HG03103 (cell line): Measurements from ENCODE around the gene RFX2.
A peak's percentile ranks its signal among the peaks of the same experiment; 100 is the strongest.
"Not testable (repeated sequence)": the region's sequence is repeated elsewhere in the genome, so short reads cannot be mapped to it uniquely, and the experiment has no call there.

Experiments used
- ATAC-seq: cut with Tn5 transposase; IDR thresholded peaks from one replicate; pipeline ENCODE4 v1.9.1; 2021; ENCODE audit warnings: low read depth; ENCODE audit not compliant: unreplicated experiment

Gene RFX2

DNA sequence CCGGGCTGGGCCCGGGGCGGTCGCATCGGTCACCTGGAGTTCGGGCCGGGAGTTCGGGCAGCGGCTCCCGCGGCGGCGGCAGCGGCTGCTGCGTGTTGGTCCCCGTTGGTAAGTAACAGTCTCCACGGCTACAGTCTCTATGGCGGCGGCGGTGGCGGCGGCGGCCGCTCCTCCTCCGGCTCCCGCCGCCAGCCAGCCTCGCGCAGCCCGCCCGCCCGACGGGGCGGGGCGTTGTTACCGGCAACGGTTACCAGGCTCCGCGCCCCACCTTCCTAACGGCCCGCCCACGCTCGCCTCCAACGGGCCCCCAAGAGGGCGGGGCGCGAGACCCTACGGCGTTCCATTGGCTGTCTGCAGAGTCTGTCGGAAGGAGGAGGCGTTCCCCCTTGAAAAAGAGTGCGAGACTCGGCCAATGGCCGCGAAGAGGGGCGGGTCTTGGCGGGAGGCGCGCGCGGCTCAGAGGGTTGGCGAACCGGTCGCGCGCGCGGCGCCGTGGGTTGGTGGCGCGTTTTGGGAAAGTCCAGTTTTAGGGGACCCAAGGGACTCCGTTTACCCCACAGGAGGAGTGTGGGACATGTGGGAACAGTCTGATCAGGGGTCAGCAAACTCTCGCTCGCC is at the start of gene RFX2:
Gene RFX2, minus strand, starts transcription at position 141 of the 618 bp plus-strand sequence. CDS start 63,004 bp downstream, outside the sequence.
- peak; percentile 85 for ATAC-seq

DNA sequence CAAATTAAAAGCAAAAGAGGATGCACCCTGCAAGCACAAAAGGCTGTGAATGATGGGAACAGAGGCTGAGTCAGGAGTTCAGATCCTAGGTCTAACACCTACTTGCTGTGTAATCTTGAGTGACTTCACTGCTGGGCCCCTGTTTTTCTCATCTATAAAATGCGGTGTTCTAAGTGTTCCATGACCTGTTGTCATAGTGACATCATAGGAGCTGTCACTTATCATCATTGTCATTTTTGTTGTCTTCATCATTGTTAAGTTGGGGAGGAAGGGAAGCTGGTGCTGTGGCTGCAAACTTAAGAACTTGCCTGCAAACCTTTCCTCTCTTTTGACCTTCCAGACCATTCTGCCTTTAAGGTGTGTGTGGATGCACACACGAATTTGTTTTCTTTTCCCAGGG is 45.7 kb upstream of the RFX2 start:
- no peak for ATAC-seq

DNA sequence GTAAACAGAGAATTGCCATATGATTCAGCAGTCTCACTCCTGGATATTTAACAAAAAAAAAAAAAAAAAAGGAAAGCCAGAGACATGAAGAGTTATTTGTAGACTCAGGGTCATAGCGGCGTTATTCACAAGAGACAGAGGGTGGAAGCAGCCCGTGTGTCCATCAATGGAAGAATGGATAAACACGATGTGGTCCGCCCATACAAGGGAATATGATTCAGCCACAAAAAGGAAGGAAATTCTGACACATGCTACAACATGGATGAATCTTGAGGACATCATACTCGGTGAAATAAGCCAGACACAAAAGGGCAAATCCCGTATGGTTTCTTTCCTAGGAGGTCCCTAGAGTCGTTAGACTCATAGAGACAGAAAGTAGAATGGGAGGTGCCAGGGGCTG is 40.0 kb upstream of the RFX2 start:
- no peak for ATAC-seq

DNA sequence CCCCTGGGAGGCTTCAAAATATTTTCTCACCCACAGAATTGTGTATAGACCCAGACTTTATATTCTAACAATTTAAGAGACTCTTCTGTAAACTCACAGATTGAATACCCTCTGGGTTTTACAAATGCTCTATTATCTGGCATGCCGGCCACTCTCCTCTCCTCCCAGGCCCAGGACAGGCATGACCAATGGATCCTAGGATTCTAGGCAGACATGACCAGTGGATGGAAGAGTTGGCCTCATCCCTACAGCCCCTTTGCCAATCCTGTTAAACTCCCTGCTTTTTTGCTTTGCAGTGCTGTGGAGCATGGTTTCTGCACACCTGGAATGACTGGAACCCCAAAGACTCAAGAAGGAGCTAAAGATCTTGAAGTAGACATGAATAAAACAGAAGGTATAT is 30.9 kb upstream of the RFX2 start:
- ATAC-seq = no peak

DNA sequence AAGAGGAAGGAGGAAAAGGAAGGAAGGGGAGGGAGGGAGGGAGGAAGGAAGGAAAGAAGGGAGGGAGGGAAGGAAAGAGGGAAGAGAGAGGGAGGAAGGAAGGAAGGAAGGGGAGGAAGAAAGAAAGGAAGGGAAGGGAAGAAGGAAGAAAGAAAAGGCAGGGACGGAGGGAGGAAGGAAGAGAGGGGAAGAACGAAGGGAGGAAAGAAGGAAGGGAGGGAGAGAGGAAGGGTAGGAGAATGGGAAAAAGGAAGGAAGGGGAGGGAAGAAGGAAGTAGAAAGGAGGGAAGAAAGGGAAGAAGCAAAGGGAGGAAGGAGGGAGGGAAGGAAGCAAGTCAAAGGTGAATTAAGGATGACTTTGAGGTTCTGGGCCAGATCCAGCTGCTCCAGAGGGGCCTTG is 28.2 kb upstream of the RFX2 start:
- no peak for ATAC-seq

DNA sequence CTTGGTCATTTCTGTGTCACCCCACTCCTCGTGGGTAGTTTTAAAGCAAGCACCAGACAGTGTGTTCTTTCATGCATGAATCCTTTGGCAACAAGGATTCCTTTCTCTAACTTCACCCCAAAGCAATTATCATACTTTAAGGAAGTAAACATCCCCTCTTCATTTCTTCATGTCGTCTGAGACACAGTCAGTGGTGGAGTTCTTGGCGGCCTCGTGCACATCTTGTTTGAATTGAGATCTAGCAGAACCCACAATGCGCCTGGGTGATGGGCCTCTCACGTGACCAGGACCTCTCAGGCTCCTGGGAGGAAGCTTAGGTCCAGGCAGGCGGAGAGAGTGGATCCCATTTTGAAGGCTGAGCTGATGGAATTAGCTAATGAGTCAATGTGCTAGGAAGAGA is 27.8 kb upstream of the RFX2 start:
- no peak for ATAC-seq

DNA sequence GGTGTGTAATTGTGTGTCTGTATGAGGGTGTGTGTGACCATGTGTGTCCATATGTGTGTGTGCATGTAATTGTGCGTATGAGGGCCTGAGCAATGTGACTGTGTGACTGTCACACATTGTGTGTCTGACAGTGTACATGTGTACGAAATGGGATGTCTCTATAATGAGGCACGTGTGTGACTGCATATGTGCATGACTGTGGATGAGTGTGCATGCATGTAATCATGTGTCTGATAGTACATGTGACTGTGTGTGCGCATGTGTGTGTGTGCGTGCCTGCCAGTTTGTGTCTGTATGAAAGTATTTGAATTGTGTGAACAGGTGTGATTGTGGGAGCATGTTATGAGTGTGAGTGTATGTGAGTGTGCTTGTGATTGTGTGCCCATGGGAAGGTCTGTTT is 22.9 kb upstream of the RFX2 start:
- no peak for ATAC-seq

DNA sequence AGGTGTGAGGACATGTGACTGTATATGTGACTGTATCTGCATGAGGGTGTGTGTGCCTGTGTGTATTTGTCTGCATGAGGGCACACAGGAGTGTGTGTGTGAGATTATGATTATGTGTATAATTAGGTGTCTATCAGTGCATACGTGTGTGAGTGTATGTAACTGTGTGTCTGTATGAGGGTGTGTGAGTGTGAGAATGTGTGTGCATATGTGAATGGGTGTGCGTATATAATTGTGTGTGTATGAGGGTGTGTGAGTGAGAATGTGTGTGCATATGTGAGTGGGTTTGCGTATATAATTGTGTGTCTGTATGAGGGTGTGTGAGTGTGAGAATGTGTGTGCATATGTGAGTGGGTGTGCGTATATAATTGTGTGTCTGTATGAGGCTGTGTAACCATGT is 22.2 kb upstream of the RFX2 start:
- ATAC-seq = no peak

DNA sequence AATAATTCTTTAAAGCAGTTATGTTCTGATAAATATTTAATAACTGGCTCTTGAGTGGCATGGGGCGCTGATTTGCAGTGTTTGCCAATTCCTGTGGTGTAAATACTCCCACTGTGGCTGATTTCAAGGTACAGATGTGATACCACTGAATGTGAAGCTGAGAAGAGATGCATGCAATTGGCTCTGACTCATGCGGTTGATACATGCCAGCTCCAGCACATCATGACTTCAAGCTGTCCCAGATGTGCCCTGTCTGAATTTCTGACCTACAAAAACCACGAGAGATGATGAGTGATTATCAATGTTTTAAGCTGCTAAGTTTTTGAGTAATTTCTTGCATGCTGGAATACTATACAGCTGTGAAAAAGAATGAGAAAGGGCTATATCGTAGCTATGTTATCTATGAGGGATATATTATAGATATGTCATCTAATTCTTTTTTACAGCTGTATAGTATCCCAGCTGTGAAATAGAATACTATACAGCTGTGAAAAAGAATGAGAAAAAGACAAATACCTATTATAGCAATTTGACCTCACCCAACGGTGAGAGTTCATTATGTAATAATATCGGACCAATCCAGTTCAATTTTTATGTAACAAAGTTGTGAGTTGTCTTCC is 17.5 kb upstream of the RFX2 start:
- ATAC-seq = no peak

DNA sequence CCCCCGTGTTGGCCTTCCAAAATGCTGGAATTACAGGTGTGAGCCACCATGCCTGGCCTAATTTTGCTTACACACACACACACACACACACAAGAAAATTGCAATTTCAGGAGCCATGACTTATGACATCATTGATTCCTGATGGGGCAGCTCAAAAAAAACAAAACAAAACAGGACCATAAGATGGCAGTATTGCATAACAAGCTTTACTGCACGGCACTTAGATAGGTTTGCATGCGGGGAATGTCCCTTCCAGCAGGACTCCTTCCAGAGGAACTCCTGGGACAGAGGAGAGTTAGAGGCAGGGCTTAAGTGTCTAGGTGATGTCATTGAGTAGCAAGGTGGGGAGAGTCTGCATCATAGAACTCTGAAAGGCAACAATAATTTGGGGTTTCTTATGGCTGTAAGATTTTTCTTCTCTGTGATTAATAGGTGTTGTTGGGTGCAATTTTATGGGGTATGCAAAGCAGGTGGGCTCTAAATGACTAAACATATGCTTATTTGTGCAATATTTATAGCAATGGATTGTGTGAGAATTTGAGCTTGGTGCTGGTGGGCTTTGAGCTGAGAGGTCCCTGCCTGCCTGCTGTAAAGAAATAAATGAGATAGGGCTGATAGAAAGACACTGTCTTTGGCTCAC is 16.2 kb upstream of the RFX2 start:
- ATAC-seq = no peak

DNA sequence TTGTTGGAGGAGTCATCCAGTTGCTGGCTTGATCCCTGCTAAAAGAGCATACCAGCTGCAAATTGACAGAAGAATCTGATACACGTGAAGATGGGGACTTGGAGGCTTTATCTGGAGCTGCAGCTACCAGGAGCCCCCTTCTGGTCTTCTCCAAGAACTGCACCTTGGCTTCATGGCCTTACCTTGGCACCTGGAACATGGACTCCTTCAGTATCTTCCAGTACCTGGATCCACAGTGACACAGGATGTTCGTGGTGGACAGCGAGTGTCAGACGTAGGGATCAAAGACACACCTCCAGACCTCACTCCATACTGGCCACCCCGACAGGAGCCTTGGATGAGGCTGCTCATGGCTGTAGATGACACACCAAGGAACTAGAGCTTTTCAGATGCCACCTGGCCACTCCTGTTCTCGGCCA is 15.3 kb upstream of the RFX2 start:
- ATAC-seq = no peak

DNA sequence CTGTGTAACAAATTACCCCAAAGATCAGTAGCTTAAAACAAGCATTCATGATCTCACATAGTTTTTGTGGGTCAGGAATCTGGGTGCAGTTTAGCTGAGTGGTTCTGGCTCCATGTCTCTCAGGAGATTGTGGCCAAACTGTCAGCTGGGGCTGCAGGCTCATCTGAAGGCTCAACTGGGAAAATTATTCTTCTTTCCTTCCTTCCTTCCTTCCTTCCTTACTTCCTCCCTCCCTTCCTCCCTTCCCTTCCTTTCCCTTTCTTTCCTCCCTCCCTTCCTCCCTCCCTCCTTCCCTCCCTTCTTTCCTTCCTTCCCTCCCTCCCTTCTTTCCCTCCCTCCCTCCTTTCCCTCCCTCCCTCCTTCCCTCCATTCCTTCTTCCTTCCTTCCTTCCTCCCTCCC is 8.7 kb upstream of the RFX2 start:
- ATAC-seq = no peak

DNA sequence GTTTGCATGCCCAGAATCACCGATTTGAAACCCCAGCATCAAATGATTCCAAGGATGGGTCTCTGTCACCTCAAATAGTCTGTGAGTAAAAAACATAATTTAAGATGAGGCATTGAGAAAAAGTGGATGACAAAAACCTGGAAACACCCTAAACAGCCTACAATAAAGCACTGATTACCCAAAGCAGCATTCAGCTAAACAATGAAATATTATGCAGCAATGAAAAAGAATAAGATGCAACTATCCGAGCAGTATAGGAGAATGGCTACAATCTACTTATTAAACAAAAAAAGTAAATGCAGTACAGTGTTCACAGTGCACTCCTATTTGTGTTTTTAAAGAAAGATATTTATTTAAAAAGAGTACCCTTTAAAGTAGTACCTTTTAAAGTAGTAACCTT is 7.7 kb upstream of the RFX2 start:
- no peak for ATAC-seq

DNA sequence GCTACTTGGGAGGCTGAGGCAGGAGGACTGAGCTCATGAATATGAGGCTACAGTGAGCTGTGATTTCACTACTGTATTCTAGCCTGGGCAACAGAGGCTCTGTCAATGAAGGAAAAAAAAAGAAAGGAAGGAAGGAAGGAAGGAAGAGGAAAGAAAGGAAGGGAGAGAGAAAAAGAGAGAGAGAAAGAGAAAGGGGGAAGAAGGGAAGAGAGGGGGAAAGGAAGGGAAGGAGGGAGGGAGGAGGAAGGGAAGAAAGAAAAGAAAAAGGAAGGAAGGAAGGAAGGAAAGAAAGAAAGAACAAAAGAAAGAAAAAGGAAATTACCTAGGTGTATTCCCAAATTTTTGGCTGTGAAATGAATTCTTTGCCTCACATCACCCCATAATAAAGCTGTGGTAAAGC is 7.2 kb upstream of the RFX2 start:
- ATAC-seq = no peak

DNA sequence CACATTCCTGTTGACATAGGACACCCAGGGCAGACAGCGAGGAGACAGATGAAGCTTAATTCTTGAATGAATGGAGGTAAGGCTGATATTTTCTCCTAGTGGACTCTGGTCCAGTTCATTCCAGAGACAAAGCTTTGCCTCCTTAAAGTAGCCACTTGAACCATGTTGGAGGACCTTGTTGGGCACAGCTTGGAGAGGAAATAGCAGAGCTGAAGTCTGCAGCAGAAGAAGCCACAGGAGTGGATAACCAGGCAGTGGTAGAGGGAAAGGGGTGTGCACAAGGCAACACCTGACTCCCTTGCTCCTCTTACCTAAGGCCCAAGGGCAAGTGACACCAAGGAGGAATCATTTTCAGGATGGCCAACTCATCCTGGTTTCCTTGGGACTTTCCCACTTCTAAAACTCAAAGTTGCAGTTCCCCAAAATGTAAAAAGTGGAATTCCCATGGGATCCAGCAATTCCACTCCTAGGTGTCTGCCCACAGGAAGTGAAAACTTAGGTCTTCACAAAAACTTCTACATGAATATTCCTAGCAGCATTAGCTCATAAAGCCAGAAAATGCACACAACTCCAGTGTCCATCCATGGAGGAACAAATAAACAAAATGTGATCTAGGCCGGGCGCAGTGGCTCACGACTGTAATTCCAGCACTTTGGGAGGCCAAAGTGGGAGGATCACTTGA is 6.6 kb upstream of the RFX2 start:
- ATAC-seq = no peak

DNA sequence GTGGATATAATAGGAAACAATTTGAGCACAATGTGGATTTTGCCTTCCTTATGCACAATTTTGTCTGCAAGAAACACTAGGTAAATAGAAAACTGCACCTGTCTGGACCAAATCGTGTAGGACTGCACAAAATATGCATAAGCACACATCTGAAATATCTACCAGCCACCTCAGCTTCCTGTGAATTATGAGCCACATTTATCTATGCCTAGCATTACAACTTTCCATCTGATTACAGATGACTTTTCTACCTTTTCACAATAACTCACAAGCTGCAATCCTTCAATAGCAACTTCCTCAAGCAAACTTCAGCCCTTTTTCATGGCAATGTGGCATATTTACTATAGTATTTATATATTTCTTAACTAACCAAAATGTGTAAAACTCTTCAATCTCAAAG is 5.7 kb upstream of the RFX2 start:
- no peak for ATAC-seq

DNA sequence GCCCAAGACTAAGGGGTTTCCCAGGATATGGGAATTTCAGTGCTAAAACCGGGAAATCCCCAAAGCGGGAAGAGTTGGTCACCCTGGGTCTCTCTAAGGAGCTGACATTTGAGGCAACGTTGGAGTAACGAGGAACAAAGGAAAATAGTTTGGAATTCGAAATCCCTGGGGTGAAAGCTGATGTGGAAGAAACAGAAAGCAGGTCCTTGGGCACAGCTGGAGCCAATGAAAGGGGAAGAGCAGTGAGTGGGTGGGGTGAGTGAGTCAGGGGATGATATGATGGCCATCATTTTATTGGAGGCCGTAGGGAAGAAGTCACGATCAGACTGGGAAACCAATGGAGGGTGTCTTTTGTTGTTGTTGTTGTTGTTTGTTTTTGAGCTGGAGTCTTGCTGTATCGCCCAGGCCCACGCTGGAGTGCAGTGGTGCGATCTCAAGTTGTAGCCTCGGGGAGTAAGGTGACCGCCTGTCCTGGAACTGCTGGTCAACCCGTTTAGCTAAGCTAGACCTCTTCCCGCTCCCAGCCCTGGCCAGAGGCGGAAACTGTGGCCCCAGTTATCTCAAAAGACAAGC is 3.4 kb upstream of the RFX2 start:
- no peak for ATAC-seq

DNA sequence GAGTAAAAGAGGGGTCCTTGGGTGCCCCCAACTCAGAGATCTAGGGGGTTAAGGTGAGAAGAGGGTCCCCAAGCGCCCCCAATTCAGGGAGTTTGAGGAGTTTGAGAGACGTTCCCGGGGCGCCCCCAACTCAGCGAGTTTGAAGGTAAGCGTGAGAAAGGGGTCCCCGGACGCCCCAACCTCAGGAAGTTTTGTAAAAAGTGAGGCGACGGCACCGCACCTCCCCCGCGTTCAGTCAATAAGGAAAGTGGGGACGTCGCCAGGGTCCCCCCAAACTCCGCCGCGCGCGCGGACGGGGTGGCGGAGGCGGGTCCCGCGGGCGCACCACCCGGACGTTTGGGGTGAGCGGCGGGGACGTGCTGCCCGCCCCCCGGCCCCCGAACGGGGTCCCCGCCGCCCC is 353 bp downstream of the RFX2 start:
- ATAC-seq = no peak

DNA sequence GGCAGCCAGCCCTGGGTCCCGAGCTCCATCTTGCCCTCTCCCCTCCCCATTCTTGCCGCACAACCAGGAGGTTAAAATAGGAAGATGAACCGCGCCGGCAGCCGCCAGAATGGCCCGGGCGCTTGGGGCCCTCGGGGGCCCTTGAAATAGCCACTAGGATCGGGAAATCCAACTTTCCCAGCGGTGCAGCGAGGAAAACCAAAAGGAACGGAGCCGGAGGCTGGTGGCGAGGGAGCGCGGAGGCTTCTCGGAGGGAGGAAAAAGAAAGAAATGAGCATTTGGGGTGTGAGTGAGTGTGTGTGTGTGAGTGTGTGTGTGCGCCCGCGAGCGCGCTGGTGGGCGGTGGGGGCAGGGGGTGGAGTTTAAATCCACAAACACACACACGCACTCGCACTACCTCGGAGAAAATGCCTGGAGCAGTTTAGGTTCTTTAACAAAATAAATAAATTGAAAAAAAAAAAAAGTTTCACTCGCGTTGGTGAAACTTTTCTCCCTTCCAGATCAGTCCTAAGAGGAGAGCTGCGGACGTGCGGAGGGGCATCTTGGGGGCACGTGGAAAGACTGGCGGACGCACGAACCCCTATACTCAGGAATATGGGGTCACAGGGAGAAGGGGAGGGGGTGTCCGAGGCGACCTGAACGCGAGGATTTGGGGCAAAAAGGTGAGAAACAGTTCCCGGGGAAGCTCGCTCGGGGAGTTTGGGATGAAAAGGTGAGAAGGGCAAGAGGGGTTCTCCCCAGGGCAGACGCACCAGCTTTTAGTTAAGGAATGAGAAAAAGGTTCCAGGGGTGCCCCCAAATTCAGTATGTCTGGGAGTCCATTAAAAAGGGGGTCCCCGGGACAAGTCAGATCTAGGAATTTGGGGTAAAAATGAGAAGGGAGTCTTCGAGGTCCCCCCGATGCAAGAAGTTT is 1.3 kb downstream of the RFX2 start:
- no peak for ATAC-seq

DNA sequence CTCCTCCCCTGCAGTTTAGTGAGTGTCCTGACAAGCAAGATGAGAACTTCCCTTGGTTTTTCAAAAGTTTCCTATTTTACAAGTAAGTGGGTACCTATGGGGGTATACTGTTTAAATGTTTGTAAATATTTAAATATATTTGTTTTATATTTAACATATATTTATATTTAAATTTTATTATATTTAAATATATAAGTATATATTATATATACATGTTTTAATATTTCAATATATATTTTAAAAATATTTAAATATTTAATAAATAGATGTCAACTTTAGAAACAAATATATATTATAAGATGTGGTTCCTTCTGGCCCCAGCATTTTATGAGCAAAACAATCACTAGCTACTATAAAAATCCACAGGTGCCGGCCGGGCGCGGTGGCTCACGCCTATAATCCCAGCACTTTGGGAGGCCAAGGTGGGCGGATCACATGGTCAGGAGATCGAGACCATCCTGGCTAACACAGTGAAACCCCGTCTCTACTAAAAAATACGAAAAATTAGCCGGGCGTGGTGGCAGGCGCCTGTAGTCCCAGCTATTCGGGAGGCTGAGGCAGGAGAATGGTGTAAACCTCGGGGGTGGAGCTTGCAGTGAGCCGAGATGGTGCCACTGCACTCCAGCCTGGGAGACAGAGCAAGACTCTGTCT is 3.5 kb downstream of the RFX2 start:
- ATAC-seq = not testable (repeated sequence)
